IMR-90 (cell line): Measurements from ENCODE around the gene CEACAM21. TPM values are rescaled to one million over a fixed set of nuclear protein-coding genes. Genes with fewer than 3 reads are reported as not detected.

Source experiments
- ATAC-seq: fragments of 200-7000 bp; cut with Tn5 transposase; 2 replicates; pipeline ENCODE4 v1.9.1; 2020; ENCODE audit warnings: low read depth, mild to moderate bottlenecking, moderate library complexity
- BruUV-seq: library from RNA; stranded (reverse); fragments of 400-500 nt; replicated peaks from 2 replicates; lab custom pipeline; 2021; lab: Mats Ljungman, UMichigan
- CTCF ChIA-PET: fragments of 300-600 bp; formaldehyde crosslinking; extraction: SDS; loops from one replicate; lab custom pipeline; 2021; ENCODE audit warnings: antibody characterized with exemption; lab: Yijun Ruan, JAX
- POLR2A ChIA-PET: fragments of 300-600 bp; sonication (Branson Sonifier 250); formaldehyde crosslinking; loops from one replicate; lab custom pipeline; 2022; ENCODE audit warnings: antibody characterized with exemption; ENCODE audit not compliant: unreplicated experiment; lab: Charles Lee
- DNase-seq: peaks from one replicate; pipeline ENCODE4 v3.0.0; 2013
- H2AFZ ChIP-seq: replicated peaks from 2 replicates; pipeline ENCODE3; 2013; ENCODE audit warnings: low read length, mild to moderate bottlenecking; ENCODE audit not compliant: poor library complexity
- H2AK5ac ChIP-seq: 2 replicates; pipeline ENCODE4 v1.6.1; 2013; ENCODE audit warnings: low read depth, low read length, inconsistent platforms
- H2AK9ac ChIP-seq: replicated peaks from 2 replicates; pipeline ENCODE3; 2013; ENCODE audit warnings: mild to moderate bottlenecking, low read depth, low read length, moderate library complexity; ENCODE audit not compliant: poor library complexity
- H2BK120ac ChIP-seq: 2 replicates; pipeline ENCODE4 v1.6.1; 2013; ENCODE audit warnings: low read depth, low read length, inconsistent platforms
- H2BK15ac ChIP-seq: 3 replicates; pipeline ENCODE4 v1.6.1; 2013; ENCODE audit warnings: low read depth, low read length, inconsistent platforms
- H2BK20ac ChIP-seq: 2 replicates; pipeline ENCODE4 v1.6.1; 2013; ENCODE audit warnings: low read depth, mild to moderate bottlenecking, inconsistent platforms, low read length, moderate library complexity
- H2BK5ac ChIP-seq: 2 replicates; pipeline ENCODE4 v1.6.1; 2013; ENCODE audit warnings: mild to moderate bottlenecking, low read depth, low read length, inconsistent platforms; ENCODE audit not compliant: poor library complexity, severe bottlenecking
- H3K14ac ChIP-seq: replicated peaks from 2 replicates; pipeline ENCODE4 v1.6.1; 2013; ENCODE audit warnings: low read depth, low read length, inconsistent platforms
- H3K18ac ChIP-seq: 2 replicates; pipeline ENCODE4 v1.6.1; 2013; ENCODE audit warnings: low read depth, low read length, control low read depth
- H3K23ac ChIP-seq: 2 replicates; pipeline ENCODE4 v1.6.1; 2013; ENCODE audit warnings: low read depth, low read length, inconsistent platforms
- H3K27ac ChIP-seq: 2 replicates; pipeline ENCODE4 v1.5.1; 2013; ENCODE audit warnings: mild to moderate bottlenecking, control low read depth, low read length; ENCODE audit not compliant: insufficient read depth
- H3K27me3 ChIP-seq: 2 replicates; pipeline ENCODE4 v1.6.1; 2013; ENCODE audit warnings: low read length; ENCODE audit not compliant: control insufficient read depth, insufficient read depth
- H3K36me3 ChIP-seq: 2 replicates; pipeline ENCODE4 v1.6.1; 2013; ENCODE audit warnings: low read length, mixed read lengths; ENCODE audit not compliant: control insufficient read depth, insufficient read depth
- H3K4ac ChIP-seq: 2 replicates; pipeline ENCODE4 v1.6.1; 2013; ENCODE audit warnings: low read depth, low read length, inconsistent platforms
- H3K4me1 ChIP-seq: 2 replicates; pipeline ENCODE4 v1.6.1; 2013; ENCODE audit warnings: low read length, mixed read lengths; ENCODE audit not compliant: control insufficient read depth, insufficient read depth
- H3K4me2 ChIP-seq: 2 replicates; pipeline ENCODE4 v1.6.1; 2013; ENCODE audit warnings: low read depth, mild to moderate bottlenecking, control low read depth, low read length, moderate library complexity
- H3K4me3 ChIP-seq: 2 replicates; pipeline ENCODE4 v1.5.1; 2013; ENCODE audit warnings: low read depth, mild to moderate bottlenecking, control low read depth, low read length, moderate library complexity; ENCODE audit not compliant: insufficient read depth
- H3K56ac ChIP-seq: 2 replicates; pipeline ENCODE4 v1.6.1; 2013; ENCODE audit warnings: low read length, inconsistent platforms; ENCODE audit not compliant: insufficient read depth; ENCODE audit errors: extremely low read depth
- H3K79me1 ChIP-seq, 2 experiments: 2 replicates each; pipeline ENCODE4 v1.6.1; 2013; ENCODE audit warnings: low read length in 2 of 2, inconsistent platforms in 1 of 2, low read depth in 1 of 2
- H3K9ac ChIP-seq: 2 replicates; pipeline ENCODE4 v1.6.1; 2013; ENCODE audit warnings: low read depth, low read length, control low read depth
- H3K9me1 ChIP-seq: 2 replicates; pipeline ENCODE4 v1.6.1; 2013; ENCODE audit warnings: low read length, inconsistent platforms; ENCODE audit not compliant: insufficient read depth
- H3K9me3 ChIP-seq: 2 replicates; pipeline ENCODE4 v1.6.1; 2013; ENCODE audit warnings: low read length; ENCODE audit not compliant: control insufficient read depth, insufficient read depth
- H4K20me1 ChIP-seq: 2 replicates; pipeline ENCODE4 v1.6.1; 2013; ENCODE audit warnings: low read length, inconsistent platforms; ENCODE audit not compliant: insufficient read depth
- H4K5ac ChIP-seq: 2 replicates; pipeline ENCODE4 v1.6.1; 2013; ENCODE audit warnings: mild to moderate bottlenecking, low read depth, low read length, control low read depth
- H4K8ac ChIP-seq, 2 experiments: 2 replicates each; pipeline ENCODE4 v1.6.1; 2013; ENCODE audit warnings: low read depth in 2 of 2, low read length in 2 of 2, control low read depth in 1 of 2, inconsistent platforms in 1 of 2
- H4K91ac ChIP-seq: 2 replicates; pipeline ENCODE4 v1.6.1; 2013; ENCODE audit warnings: low read depth, low read length, inconsistent platforms; ENCODE audit not compliant: insufficient read depth
- CEBPB ChIP-seq: IDR thresholded peaks from 2 replicates; pipeline ENCODE4 v1.6.1; 2012; ENCODE audit warnings: low read depth, low read length, improper control_type of control experiment
- FOS ChIP-seq: fragments of 150-350 bp; IDR thresholded peaks from 2 replicates; pipeline ENCODE4 v1.6.1; 2016; ENCODE audit warnings: low read depth, low read length
- MAFK ChIP-seq: IDR thresholded peaks from 2 replicates; pipeline ENCODE4 v1.6.1; 2012; ENCODE audit warnings: low read depth, low read length, improper control_type of control experiment
- MAZ ChIP-seq: IDR thresholded peaks from 2 replicates; pipeline ENCODE4 v1.6.1; 2012; ENCODE audit warnings: low read depth, mild to moderate bottlenecking, low read length, improper control_type of control experiment, moderate library complexity, borderline replicate concordance
- NFE2L2 ChIP-seq: fragments of 150-350 bp; IDR thresholded peaks from 2 replicates; pipeline ENCODE4 v1.6.1; 2016; ENCODE audit warnings: low read depth, mild to moderate bottlenecking, low read length
- POLR2A ChIP-seq: IDR thresholded peaks from 2 replicates; pipeline ENCODE4 v1.6.1; 2012; ENCODE audit warnings: mild to moderate bottlenecking, low read depth, low read length
- RAD21 ChIP-seq: IDR thresholded peaks from 2 replicates; pipeline ENCODE4 v1.6.1; 2012; ENCODE audit warnings: low read length, improper control_type of control experiment
- RCOR1 ChIP-seq: IDR thresholded peaks from 2 replicates; pipeline ENCODE4 v1.6.1; 2012; ENCODE audit warnings: mild to moderate bottlenecking, low read length, improper control_type of control experiment; ENCODE audit not compliant: insufficient replicate concordance
- RFX5 ChIP-seq: IDR thresholded peaks from 2 replicates; pipeline ENCODE4 v1.8.0; 2012; ENCODE audit warnings: low read depth, mild to moderate bottlenecking, low read length, moderate library complexity
- SMC3 ChIP-seq: fragments of 150-350 bp; IDR thresholded peaks from 2 replicates; pipeline ENCODE4 v1.6.1; 2016; ENCODE audit warnings: low read depth, mild to moderate bottlenecking, antibody characterized with exemption, low read length, moderate library complexity
- WGBS, 2 experiments: methylation state at CpG; one replicate each; pipeline versions ENCODE4 v1.1.5 to v1.1.7; 2013; ENCODE audit warnings: missing lambda C conversion rate in 2 of 2; ENCODE audit not compliant: insufficient read length in 1 of 2; ENCODE audit errors: extremely low coverage in 2 of 2; 5-methylcytosine and 5-hydroxymethylcytosine counted together
- dilution Hi-C: fragments of 300-500 bp; cut with HindIII; formaldehyde crosslinking; loops from one replicate; pipeline ENCODE4 v1.14.3; 2018; ENCODE audit warnings: low sequenced_read_pairs; ENCODE audit not compliant: unreplicated experiment
- in situ Hi-C: fragments of 300-500 bp; cut with MboI; formaldehyde crosslinking; loops from 3 replicates; pipeline ENCODE4 v1.14.3; 2019; ENCODE audit warnings: low sequenced_read_pairs, inconsistent platforms, mixed read lengths
- intact Hi-C: fragments of 100-400 bp; cut with micrococcal nuclease; formaldehyde crosslinking; loops from 2 replicates; pipeline ENCODE4 v1.10.0; 2022
- polyA plus RNA-seq, 3 experiments: library from polyadenylated mRNA; depleted of rRNA; stranded (reverse); fragments of >200 nt; gene quantifications; 2 replicates each; pipeline ENCODE4 v1.2.3, GENCODE V29; 2012; ENCODE audit warnings: low replicate concordance in 1 of 3
- total RNA-seq: library from RNA; depleted of rRNA; stranded (reverse); fragments of >200 nt; gene quantifications from 2 replicates; pipeline ENCODE4 v1.2.3, GENCODE V29; 2012
- TF ChIP-seq, protein P1 (sequence below): fragments of 150-350 bp; IDR thresholded peaks from 2 replicates; pipeline ENCODE4 v1.6.1; 2016; ENCODE audit warnings: low read depth, mild to moderate bottlenecking, low read length, moderate library complexity, borderline replicate concordance
- TF ChIP-seq, protein P2 (sequence below): fragments of 150-350 bp; IDR thresholded peaks from 2 replicates; pipeline ENCODE4 v1.6.1; 2017; ENCODE audit warnings: mild to moderate bottlenecking, antibody characterized with exemption, low read length, low read depth
- TF ChIP-seq, protein P3 (sequence below): conservative IDR thresholded peaks from 2 replicates; pipeline ENCODE4 v1.5.1; 2012; ENCODE audit warnings: mild to moderate bottlenecking, low read depth, low read length, improper control_type of control experiment

The CEACAM21 gene
- total and polyA plus RNA-seq, 2 of the 4 experiments (the other 2 are of a cell fraction) = not detected

DNA sequence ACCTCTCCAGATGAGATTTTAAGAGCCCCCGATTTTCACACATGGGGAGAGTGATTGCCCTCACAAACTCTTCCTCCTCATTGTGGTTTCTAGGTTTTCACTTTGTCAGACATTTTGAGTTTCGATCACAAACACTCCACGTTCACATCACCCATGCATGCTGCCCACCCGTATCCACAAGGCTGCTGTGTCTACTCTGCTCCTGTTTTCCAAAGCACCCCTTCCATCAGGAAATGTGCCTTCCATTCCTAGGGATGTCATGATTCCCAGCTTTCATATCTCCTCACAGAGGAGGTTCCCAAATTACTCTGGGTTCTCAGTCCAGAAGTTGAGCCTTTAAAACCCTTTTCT lies 45.8 kb upstream of the CEACAM21 start:
- Histone ChIP-seq H3K4me2 (no peak overlapping the region), H2BK20ac (no peak overlapping the region), H3K27ac (no peak overlapping the region), H4K91ac (no peak overlapping the region), H2BK120ac (no peak overlapping the region), H2BK15ac (no peak overlapping the region), H2AFZ (no peak overlapping the region), H3K9me1 (no peaks in the 10 kb centered on the region), H3K23ac (no peak overlapping the region), H4K5ac (no peak overlapping the region), H3K79me1 (no peaks in the 10 kb centered on the region), H2AK9ac (no peak overlapping the region), H3K14ac (no peak overlapping the region), H3K4me3 (no peak overlapping the region), H3K4me1 (no peaks in the 10 kb centered on the region), H4K20me1 (no peaks in the 10 kb centered on the region), H2AK5ac (no peak overlapping the region), H3K9ac (no peak overlapping the region), H4K8ac (no peak overlapping the region), H2BK5ac (no peak overlapping the region), H3K27me3 (peaks cover 4% of the 10 kb centered on the region), H3K56ac (no peak overlapping the region), H3K4ac (no peak overlapping the region), H3K18ac (no peak overlapping the region), H3K9me3 (peaks cover 3% of the 10 kb centered on the region; the same call in 1 of the 2 replicates), H3K36me3 (no peaks in the 10 kb centered on the region)
- WGBS, 2 experiments = 67% methylated on average over 3 of the region's 4 CpGs; no CpG with 5 or more reads in 1 of the 2 experiments
- intact Hi-C loops = no loop called here
- ChIA-PET CTCF (no interaction called here), POLR2A (no interaction called here)
- in situ Hi-C loops = no loop called here
- ATAC-seq (no peak), DNase-seq (no peak)
- TF ChIP-seq MAFK (no peak), POLR2A (no peak), SMC3 (no peak), RFX5 (no peak), MAZ (no peak), RAD21 (no peak), CEBPB (no peak), NFE2L2 (no peak), RCOR1 (no peak), FOS (no peak)
- TF ChIP-seq, protein P1, sequence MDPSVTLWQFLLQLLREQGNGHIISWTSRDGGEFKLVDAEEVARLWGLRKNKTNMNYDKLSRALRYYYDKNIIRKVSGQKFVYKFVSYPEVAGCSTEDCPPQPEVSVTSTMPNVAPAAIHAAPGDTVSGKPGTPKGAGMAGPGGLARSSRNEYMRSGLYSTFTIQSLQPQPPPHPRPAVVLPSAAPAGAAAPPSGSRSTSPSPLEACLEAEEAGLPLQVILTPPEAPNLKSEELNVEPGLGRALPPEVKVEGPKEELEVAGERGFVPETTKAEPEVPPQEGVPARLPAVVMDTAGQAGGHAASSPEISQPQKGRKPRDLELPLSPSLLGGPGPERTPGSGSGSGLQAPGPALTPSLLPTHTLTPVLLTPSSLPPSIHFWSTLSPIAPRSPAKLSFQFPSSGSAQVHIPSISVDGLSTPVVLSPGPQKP = no peak
- TF ChIP-seq, protein P2, sequence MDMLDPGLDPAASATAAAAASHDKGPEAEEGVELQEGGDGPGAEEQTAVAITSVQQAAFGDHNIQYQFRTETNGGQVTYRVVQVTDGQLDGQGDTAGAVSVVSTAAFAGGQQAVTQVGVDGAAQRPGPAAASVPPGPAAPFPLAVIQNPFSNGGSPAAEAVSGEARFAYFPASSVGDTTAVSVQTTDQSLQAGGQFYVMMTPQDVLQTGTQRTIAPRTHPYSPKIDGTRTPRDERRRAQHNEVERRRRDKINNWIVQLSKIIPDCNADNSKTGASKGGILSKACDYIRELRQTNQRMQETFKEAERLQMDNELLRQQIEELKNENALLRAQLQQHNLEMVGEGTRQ = no peak
- TF ChIP-seq, protein P3, sequence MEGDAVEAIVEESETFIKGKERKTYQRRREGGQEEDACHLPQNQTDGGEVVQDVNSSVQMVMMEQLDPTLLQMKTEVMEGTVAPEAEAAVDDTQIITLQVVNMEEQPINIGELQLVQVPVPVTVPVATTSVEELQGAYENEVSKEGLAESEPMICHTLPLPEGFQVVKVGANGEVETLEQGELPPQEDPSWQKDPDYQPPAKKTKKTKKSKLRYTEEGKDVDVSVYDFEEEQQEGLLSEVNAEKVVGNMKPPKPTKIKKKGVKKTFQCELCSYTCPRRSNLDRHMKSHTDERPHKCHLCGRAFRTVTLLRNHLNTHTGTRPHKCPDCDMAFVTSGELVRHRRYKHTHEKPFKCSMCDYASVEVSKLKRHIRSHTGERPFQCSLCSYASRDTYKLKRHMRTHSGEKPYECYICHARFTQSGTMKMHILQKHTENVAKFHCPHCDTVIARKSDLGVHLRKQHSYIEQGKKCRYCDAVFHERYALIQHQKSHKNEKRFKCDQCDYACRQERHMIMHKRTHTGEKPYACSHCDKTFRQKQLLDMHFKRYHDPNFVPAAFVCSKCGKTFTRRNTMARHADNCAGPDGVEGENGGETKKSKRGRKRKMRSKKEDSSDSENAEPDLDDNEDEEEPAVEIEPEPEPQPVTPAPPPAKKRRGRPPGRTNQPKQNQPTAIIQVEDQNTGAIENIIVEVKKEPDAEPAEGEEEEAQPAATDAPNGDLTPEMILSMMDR = no peak
- dilution Hi-C loops = no loop called here
- no TSS peak for BruUV-seq
